ENCODE data around the gene MARCHF10. TPM values are rescaled to one million over a fixed set of nuclear protein-coding genes. Genes with fewer than 3 reads are reported as not detected.

The MARCHF10 gene
- total and polyA plus RNA-seq, 4 donors, result not detected

GRCh38 chr17:62724398-62725146 lies 83.5 kb downstream of the MARCHF10 start:
- Histone ChIP-seq H3K4me1 (ENCODE audit: control insufficient read depth in 1 of 2, insufficient read depth in 2 of 2, low read length in 2 of 2) (no peaks in the 10 kb centered on the region), H3K36me3 (ENCODE audit: control insufficient read depth in 1 of 2, insufficient read depth in 2 of 2, low read length in 1 of 2) (no peaks in the 10 kb centered on the region), H3K27me3 (ENCODE audit: control insufficient read depth in 1 of 2, insufficient read depth in 2 of 2, low read length in 1 of 2) (no peaks in the 10 kb centered on the region), H3K27ac (ENCODE audit: low read depth in 1 of 2, low read length in 2 of 2) (no peak overlapping the region), H3K4me3 (ENCODE audit: low read length in 2 of 2) (no peak overlapping the region), H3K9me3 (ENCODE audit: control insufficient read depth, low read length) (no peaks in the 10 kb centered on the region)
- DNase-seq (no peak), ATAC-seq (ENCODE audit: low FRiP score) (no peak)
- intact Hi-C loops (cut with DNase I), result no loop called here
- WGBS, 2 donors, result 82 to 85% methylated on average over 16 of the region's 16 CpGs

GRCh38 chr17:62723842-62724241 lies 84.3 kb downstream of the MARCHF10 start:
- H3K36me3 ChIP-seq (ENCODE audit: control insufficient read depth in 1 of 2, insufficient read depth in 2 of 2, low read length in 1 of 2), result no peaks in the 10 kb centered on the region
- H3K27ac ChIP-seq (ENCODE audit: low read depth in 1 of 2, low read length in 2 of 2), result no peak overlapping the region
- H3K4me3 ChIP-seq (ENCODE audit: low read length in 2 of 2), result no peak overlapping the region
- intact Hi-C loops (cut with DNase I), result no loop called here
- no peak for DNase-seq
- 89 to 90% methylated on average over 7 of the region's 7 CpGs for WGBS, 2 donors
- H3K4me1 ChIP-seq (ENCODE audit: control insufficient read depth in 1 of 2, insufficient read depth in 2 of 2, low read length in 2 of 2), result no peaks in the 10 kb centered on the region
- no peaks in the 10 kb centered on the region for H3K27me3 ChIP-seq (ENCODE audit: control insufficient read depth in 1 of 2, insufficient read depth in 2 of 2, low read length in 1 of 2)
- no peaks in the 10 kb centered on the region for H3K9me3 ChIP-seq (ENCODE audit: control insufficient read depth, low read length)
- ATAC-seq (ENCODE audit: low FRiP score), result no peak

- ATAC-seq (ENCODE audit: low FRiP score), result no peak
- intact Hi-C loops (cut with DNase I), result no loop called here
- WGBS, 2 donors, result 9 to 13% methylated on average over 1 of the region's 1 CpG
These were observed 85.5 kb downstream of the MARCHF10 start for GRCh38 chr17:62722625-62723024.

GRCh38 chr17:62720126-62720850 lies 87.8 kb downstream of the MARCHF10 start:
- no peak overlapping the region for H3K27ac ChIP-seq (ENCODE audit: low read depth in 1 of 2, low read length in 2 of 2)
- ATAC-seq (ENCODE audit: low FRiP score) (no peak), DNase-seq (no peak)
- intact Hi-C loops (cut with DNase I), result no loop called here
- no peak overlapping the region for H3K4me3 ChIP-seq (ENCODE audit: low read length in 2 of 2)
- 92 to 97% methylated on average over 3 of the region's 3 CpGs for WGBS, 2 donors
- peaks cover 0 to 3% of the 10 kb centered on the region in 2 donors for H3K4me1 ChIP-seq (ENCODE audit: control insufficient read depth in 1 of 2, insufficient read depth in 2 of 2, low read length in 2 of 2)
- H3K36me3 ChIP-seq (ENCODE audit: control insufficient read depth in 1 of 2, insufficient read depth in 2 of 2, low read length in 1 of 2), result no peaks in the 10 kb centered on the region
- no peaks in the 10 kb centered on the region for H3K27me3 ChIP-seq (ENCODE audit: control insufficient read depth in 1 of 2, insufficient read depth in 2 of 2, low read length in 1 of 2)
- no peaks in the 10 kb centered on the region for H3K9me3 ChIP-seq (ENCODE audit: control insufficient read depth, low read length)

More at GRCh38 chr17:62722625-62723024, 85.5 kb downstream of the MARCHF10 start:
- no peak for DNase-seq
- H3K4me3 ChIP-seq (ENCODE audit: low read length in 2 of 2), result no peak overlapping the region
- peaks cover 0 to 3% of the 10 kb centered on the region in 2 donors for H3K4me1 ChIP-seq (ENCODE audit: control insufficient read depth in 1 of 2, insufficient read depth in 2 of 2, low read length in 2 of 2)
- no peaks in the 10 kb centered on the region for H3K27me3 ChIP-seq (ENCODE audit: control insufficient read depth in 1 of 2, insufficient read depth in 2 of 2, low read length in 1 of 2)
- H3K27ac ChIP-seq (ENCODE audit: low read depth in 1 of 2, low read length in 2 of 2), result no peak overlapping the region
- H3K9me3 ChIP-seq (ENCODE audit: control insufficient read depth, low read length), result no peaks in the 10 kb centered on the region
- no peaks in the 10 kb centered on the region for H3K36me3 ChIP-seq (ENCODE audit: control insufficient read depth in 1 of 2, insufficient read depth in 2 of 2, low read length in 1 of 2)

- no peaks in the 10 kb centered on the region for H3K27me3 ChIP-seq (ENCODE audit: control insufficient read depth in 1 of 2, insufficient read depth in 2 of 2, low read length in 1 of 2)
- H3K4me1 ChIP-seq (ENCODE audit: control insufficient read depth in 1 of 2, insufficient read depth in 2 of 2, low read length in 2 of 2), result peaks cover 0 to 3% of the 10 kb centered on the region in 2 donors
- no peak overlapping the region for H3K27ac ChIP-seq (ENCODE audit: low read depth in 1 of 2, low read length in 2 of 2)
- intact Hi-C loops (cut with DNase I), result no loop called here
- no peak for DNase-seq
- H3K4me3 ChIP-seq (ENCODE audit: low read length in 2 of 2), result no peak overlapping the region
- H3K9me3 ChIP-seq (ENCODE audit: control insufficient read depth, low read length), result no peaks in the 10 kb centered on the region
- ATAC-seq (ENCODE audit: low FRiP score), result no peak
- WGBS, 2 donors, result 98 to 100% methylated on average over 1 of the region's 1 CpG
- no peaks in the 10 kb centered on the region for H3K36me3 ChIP-seq (ENCODE audit: control insufficient read depth in 1 of 2, insufficient read depth in 2 of 2, low read length in 1 of 2)
These were observed 88.5 kb downstream of the MARCHF10 start for GRCh38 chr17:62719586-62719985.

GRCh38 chr17:62718429-62718828 lies 89.7 kb downstream of the MARCHF10 start:
- no peak overlapping the region for H3K4me3 ChIP-seq (ENCODE audit: low read length in 2 of 2)
- 26 to 39% methylated on average over 11 of the region's 11 CpGs for WGBS, 2 donors
- H3K36me3 ChIP-seq (ENCODE audit: control insufficient read depth in 1 of 2, insufficient read depth in 2 of 2, low read length in 1 of 2), result no peaks in the 10 kb centered on the region
- intact Hi-C loops (cut with DNase I), result no loop called here
- H3K4me1 ChIP-seq (ENCODE audit: control insufficient read depth in 1 of 2, insufficient read depth in 2 of 2, low read length in 2 of 2), result peaks cover 0 to 3% of the 10 kb centered on the region in 2 donors
- no peaks in the 10 kb centered on the region for H3K9me3 ChIP-seq (ENCODE audit: control insufficient read depth, low read length)
- H3K27ac ChIP-seq (ENCODE audit: low read depth in 1 of 2, low read length in 2 of 2), result no peak overlapping the region
- ATAC-seq (ENCODE audit: low FRiP score), result no peak
- no peaks in the 10 kb centered on the region for H3K27me3 ChIP-seq (ENCODE audit: control insufficient read depth in 1 of 2, insufficient read depth in 2 of 2, low read length in 1 of 2)
- DNase-seq, result no peak

- Histone ChIP-seq H3K4me3 (ENCODE audit: low read length in 2 of 2) (no peak overlapping the region), H3K27me3 (ENCODE audit: control insufficient read depth in 1 of 2, insufficient read depth in 2 of 2, low read length in 1 of 2) (no peaks in the 10 kb centered on the region), H3K36me3 (ENCODE audit: control insufficient read depth in 1 of 2, insufficient read depth in 2 of 2, low read length in 1 of 2) (no peaks in the 10 kb centered on the region), H3K4me1 (ENCODE audit: control insufficient read depth in 1 of 2, insufficient read depth in 2 of 2, low read length in 2 of 2) (peaks cover 0 to 3% of the 10 kb centered on the region in 2 donors), H3K27ac (ENCODE audit: low read depth in 1 of 2, low read length in 2 of 2) (no peak overlapping the region), H3K9me3 (ENCODE audit: control insufficient read depth, low read length) (no peaks in the 10 kb centered on the region)
- 89 to 92% methylated on average over 8 of the region's 8 CpGs for WGBS, 2 donors
- ATAC-seq (ENCODE audit: low FRiP score) (no peak), DNase-seq (no peak)
- intact Hi-C loops (cut with DNase I), result no loop called here
These were observed 90.2 kb downstream of the MARCHF10 start for GRCh38 chr17:62717889-62718288.

- 97 to 98% methylated on average over 6 of the region's 6 CpGs for WGBS, 2 donors
- DNase-seq (no peak), ATAC-seq (ENCODE audit: low FRiP score) (no peak)
- Histone ChIP-seq H3K9me3 (ENCODE audit: control insufficient read depth, low read length) (no peaks in the 10 kb centered on the region), H3K4me1 (ENCODE audit: control insufficient read depth in 1 of 2, insufficient read depth in 2 of 2, low read length in 2 of 2) (peaks cover 0 to 3% of the 10 kb centered on the region in 2 donors), H3K36me3 (ENCODE audit: control insufficient read depth in 1 of 2, insufficient read depth in 2 of 2, low read length in 1 of 2) (no peaks in the 10 kb centered on the region), H3K27ac (ENCODE audit: low read depth in 1 of 2, low read length in 2 of 2) (no peak overlapping the region), H3K4me3 (ENCODE audit: low read length in 2 of 2) (no peak overlapping the region), H3K27me3 (ENCODE audit: control insufficient read depth in 1 of 2, insufficient read depth in 2 of 2, low read length in 1 of 2) (no peaks in the 10 kb centered on the region)
- intact Hi-C loops (cut with DNase I), result no loop called here
These were observed 90.6 kb downstream of the MARCHF10 start for GRCh38 chr17:62717589-62717855.

Data from aorta (tissue), 5 donors.